Raji (cell line): ENCODE data around the gene ACRBP.

Experiments
- POLR2A ChIP-seq: IDR thresholded peaks from 2 replicates; pipeline ENCODE4 v1.6.1; 2011; ENCODE audit warnings: low read depth, low read length, control low read depth; ENCODE audit not compliant: insufficient read depth

The ACRBP gene

DNA sequence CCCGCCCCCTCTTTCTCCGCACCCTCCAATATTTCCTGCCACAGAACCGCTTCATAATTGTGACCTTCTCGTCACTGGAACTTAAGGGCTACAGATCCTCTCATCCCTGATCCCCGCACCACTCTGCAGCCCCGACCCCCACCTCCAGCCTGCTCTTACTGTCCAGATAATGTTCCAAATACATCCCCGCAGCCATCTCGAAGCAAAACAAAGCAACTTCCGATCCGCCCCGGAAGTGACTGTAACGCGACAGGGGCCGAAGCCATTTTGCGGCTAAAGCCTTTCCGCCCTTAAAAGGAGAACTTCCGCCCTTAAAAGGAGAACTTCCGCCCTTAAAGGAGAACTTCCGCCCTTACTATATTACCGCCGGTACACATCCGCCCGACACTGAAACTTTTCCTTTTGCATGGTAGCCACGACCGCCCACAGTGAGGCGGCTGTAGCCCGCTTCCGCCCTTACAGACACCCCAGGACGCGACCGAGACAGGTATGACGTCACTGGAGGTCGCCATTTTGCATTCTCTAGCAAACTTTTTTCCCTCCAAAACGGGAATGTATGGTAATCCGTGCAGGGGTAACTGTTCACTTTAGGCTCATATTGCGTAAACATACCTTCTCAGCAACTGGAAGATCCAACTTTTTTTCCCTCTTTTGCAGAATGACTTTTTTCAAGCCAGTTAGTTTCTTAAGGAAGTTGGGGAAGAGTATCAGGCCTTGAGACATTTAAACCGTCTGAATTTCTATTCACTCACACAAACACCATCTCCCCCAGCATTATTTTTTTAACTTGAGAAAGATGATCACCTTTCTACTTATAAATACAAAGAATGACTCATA, 15.9 kb upstream of the ACRBP start, which contains the start of gene ING4:
TSS of gene ING4 (minus strand) at position 214 of the 837 bp plus-strand sequence. CDS start at position 196, 18 bp downstream.
- peak; percentile 68 for TF ChIP-seq POLR2A

DNA sequence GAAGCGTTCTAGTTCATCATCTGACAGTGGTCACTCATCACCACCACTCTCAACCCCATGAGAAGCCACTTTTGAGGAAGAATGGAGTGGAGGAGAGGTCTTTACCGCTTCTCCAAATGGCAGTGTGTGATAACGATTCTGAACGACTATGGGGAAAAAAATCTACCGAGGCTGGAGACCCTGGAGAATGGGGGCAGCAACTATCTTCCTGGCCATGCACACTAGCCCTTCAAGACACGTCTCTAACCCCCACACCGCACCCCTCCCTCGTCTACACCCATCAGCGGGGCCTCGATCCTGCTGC, 15.3 kb upstream of the ACRBP start:
- TF ChIP-seq POLR2A = no peak

DNA sequence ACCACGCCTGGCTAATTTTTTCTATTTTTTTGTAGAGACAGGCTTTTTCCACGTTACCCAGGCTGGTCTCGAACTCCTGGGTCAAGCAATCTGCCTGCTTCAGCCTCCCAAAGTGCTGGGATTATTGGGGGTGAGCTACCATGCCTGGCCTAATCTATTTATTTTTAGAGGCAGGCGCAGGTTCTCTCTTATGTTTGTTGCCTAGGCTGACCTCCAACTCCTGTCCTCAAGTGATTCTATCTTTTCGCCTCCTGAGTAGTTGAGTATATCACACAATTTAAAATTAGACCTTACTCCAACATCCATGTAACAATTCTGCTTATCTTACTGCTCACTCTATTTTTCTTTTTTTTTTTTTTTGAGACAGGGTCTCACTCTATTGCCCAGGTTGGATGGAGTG, 6.8 kb upstream of the ACRBP start:
- TF ChIP-seq POLR2A = no peak

DNA sequence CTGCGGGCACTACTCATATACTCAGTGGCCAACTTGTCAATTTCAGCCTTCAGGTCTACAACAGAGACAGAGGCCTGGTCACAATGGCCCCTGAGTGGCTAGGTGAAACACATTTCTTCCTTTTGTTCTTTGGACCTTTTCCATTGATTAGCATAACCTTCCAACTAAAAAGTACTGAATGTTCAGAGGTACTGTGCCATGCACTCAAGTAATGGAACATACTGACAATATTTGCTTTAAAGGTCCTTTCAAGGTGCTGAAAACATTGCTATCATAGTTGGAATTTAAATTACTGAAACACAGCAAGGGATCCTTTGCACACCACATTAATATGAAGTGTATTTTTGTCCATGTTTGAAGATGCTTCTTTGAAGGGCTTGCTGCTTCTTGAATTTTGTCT, 6.1 kb upstream of the ACRBP start:
- no peak for TF ChIP-seq POLR2A

DNA sequence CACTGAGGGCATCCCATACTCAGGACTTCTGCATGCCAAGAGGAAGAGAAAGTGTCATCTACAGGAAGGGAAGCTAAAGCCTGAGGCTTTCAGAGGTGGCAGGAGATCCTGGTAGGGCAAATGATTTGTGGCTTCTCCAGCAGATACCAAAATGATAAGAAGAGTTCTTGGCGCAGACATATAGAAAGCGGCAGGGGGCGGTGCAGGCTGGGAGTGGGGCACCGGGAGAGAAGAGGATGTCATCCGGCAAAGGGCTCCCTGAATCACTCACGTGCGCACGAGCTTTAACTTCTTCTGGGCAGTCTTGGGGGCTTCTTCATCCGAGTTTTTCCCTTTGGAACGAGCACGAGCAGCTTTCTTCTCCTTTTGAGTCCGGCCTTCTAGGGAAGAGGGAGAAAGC, 5.2 kb upstream of the ACRBP start:
- no peak for TF ChIP-seq POLR2A

DNA sequence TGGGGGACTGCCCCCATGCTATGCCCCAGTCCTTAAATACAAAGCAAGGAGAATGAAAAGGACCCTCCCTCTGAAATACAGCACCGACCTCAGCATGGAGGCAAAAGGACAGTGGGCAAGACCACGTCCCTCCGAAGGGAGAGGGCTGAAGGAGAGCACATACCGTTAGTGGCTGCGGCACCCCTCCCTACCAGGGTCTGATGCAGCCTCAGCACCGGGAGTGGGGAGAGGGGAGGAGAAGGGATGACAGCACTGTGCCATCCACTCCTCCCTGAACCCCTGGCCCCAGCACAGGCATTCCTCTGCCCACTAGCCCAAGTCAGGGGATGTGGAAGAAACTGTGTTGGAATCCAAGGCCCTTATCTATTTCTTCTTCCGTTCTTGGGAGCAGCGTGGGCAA, 3.6 kb upstream of the ACRBP start:
- no peak for TF ChIP-seq POLR2A

DNA sequence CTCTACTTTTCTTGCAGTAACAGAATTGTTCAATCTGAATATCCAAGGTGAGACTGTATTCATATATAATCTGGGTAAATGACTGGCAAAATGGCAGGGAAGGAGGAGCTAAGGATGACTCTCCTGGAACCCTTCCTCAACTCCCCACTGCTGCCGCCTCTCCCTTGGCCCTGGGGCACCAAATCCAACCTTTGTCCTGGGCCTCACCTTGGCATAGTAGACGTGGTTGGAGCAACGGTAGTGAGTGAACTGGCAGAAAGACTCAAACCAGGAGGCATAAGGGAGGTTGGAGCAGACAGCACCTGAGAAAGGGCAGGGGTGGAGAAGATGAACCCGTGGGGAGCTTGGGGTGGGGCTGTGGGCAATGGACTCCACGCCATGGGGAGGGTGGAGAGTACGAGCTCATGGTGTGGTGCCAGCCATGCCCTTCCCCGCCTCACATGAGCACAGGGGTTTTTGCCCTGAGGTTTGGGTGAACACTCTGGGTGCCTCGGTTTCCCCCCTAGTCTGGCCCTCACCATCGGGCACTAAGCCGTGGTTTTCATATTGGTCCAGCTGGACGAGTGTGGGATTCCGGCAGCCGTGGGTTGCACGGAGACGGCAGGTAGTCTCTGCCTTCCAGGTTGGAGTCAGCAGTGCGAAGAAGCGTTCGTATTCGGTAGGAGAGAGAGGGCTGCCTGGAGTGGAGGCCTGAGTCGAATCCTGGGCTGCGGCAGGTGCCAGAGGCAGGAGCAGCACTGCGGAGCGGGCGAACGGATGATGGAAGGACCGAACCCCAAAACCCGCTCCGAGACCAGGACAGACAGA, 753 bp downstream of the ACRBP start:
- no peak for TF ChIP-seq POLR2A

DNA sequence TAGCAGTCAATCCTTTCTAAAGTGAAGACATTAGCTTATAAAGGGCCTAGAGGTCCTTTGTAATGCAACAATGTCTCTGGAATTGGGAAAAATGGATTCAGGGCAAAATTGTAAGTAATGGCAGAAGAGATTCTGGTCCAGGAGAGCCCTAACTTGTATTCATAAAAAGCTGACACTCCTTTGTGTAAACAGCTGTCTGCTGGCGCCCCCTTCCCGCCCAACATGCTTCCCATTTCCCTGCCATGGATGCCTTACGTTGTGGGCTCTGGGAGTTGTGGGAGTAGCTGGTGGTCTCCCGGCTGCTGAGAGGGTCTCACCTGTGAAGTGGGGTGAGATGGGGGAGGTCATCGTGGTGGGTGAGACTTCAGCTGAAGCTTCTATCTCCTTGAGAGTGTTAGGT, 2.3 kb downstream of the ACRBP start:
- TF ChIP-seq POLR2A = no peak

DNA sequence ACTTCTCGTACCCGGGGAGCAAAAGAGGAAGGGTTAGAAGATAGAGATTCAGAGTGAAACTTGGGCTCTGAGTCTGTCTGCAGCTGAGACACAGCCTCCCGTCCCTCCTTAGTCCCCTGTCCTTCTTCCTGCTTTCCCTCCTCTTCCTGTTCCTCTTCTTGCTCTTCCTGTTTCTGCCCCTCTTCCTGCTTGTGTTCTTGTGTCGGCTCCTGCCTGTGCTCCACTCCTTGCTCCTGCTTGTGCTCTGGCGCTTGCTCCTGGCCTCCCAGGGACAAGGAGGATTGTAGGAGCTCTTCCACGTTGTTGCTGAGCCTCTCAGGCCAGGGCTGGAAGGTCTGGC, 3.0 kb downstream of the ACRBP start:
- TF ChIP-seq POLR2A = peak; percentile 60

DNA sequence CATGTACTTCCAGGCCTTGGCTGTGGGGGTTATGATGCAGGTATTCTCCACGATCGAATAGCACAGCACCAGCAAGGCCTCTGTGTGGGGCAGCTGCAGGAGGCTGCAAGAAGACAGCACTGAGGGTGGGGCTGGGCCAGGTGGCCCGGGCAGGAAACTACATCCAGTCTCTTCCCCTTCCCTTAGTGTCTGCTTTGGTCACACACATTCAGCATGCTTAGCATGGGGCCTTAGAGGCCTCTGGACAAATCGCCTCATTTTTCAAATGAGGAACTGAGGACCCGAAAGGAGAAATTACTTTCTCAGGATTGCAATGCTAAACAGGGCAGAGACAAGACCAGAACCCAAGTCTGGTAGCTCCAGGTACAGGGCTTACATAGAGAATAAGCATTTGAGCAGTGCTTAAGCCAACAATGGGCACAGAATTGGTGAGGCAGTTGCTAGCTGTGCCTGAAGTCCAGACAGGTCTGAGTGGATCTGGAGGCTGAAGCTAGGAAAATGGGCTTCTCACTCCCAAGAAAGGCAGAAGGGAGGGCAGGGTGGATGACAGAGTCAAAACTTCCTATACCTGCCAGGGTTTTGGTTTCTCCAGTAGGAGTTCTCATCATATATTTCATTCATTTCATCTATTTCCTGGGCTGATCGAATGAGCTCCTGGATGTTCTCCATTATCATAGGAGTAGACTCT, 3.5 kb downstream of the ACRBP start:
- TF ChIP-seq POLR2A = no peak

DNA sequence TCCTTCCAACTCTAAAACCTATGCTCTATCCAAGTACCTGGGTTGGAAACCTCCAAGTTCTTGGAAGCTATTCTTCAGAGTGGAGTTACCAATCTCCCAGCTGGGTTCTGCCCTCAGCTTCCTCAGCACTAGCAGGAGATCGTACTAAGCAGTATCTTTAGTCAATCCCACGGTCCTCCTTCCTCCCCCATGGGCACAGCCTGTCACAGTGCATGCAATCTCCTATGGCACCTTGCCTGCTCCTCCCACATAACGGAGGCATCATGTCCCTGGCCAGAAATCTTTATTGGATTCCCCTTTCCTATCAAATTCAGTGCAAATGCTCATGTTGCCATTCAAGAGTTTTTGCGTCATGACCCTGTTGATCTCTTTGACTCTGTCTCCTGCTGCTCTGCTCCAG, 6.1 kb downstream of the ACRBP start:
- no peak for TF ChIP-seq POLR2A

DNA sequence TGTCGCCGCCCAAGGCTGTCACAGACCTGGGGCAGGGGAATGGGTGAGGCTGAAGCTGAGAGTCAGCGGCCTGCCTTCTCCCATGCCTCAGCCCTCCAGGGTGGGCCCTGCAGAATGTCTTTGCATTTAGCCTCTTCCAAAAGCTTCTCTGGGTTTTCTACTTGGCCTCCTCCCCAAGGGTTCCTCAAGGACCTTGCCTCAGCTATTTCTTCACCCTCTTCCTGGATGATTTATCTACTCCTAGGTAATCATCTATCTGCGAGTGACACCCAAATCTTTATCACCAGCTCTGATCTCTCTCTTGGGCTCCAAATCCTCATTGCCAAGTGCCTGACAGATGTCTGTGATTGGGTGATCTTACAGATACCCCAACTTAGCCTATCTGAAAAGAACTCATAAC, 6.7 kb downstream of the ACRBP start:
- no peak for TF ChIP-seq POLR2A

DNA sequence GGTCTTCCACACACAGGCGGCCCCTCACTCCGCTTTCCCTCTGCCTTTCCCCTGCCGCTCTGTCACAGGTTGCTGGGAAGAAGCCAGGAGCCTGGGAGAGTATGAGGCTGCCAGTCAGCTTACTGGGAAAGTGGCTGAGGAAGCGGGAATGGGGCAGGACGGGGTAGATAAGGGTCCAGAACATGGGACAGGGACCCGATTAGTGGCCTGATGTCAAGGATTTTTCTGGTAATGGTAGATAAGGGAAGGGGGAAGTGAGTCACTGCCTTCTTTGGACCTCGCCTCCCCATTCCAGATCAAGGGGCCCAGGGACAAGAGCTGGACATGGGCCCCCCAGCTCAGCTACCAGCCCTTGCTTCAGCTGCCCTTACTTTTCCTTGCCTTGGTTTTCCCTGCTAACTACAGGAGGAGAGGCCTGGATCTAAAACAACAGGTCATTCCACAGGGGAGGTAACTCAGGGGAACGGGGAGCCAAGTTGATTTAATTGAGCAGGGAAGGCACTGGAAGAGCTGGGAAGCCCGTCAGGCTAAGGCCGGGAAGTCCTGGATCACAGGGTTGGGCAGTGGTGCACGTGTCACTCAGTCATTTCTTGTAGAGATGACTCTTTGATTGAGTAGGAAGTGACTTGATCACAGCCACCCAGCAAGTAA, 8.0 kb downstream of the ACRBP start:
- TF ChIP-seq POLR2A = no peak

DNA sequence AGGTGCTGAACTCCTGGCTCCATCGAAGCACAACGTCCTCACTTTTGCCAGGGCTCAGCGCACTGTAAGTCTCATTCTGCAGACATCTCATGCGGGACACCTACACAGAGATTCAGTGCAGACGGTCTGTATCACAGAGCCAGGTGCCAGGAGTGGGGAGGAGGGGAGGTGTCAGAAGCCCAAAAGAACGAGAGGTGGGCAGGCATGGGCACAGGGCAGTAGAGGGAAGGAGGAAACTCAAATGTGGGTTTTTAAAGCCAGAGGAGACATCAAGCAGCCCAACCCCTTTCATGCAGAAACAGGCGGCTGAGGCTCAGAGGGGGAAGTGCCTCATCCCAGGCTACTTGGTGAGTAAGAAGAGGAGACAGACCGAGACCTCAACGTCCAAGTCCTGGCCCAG, 8.9 kb downstream of the ACRBP start:
- TF ChIP-seq POLR2A = no peak

DNA sequence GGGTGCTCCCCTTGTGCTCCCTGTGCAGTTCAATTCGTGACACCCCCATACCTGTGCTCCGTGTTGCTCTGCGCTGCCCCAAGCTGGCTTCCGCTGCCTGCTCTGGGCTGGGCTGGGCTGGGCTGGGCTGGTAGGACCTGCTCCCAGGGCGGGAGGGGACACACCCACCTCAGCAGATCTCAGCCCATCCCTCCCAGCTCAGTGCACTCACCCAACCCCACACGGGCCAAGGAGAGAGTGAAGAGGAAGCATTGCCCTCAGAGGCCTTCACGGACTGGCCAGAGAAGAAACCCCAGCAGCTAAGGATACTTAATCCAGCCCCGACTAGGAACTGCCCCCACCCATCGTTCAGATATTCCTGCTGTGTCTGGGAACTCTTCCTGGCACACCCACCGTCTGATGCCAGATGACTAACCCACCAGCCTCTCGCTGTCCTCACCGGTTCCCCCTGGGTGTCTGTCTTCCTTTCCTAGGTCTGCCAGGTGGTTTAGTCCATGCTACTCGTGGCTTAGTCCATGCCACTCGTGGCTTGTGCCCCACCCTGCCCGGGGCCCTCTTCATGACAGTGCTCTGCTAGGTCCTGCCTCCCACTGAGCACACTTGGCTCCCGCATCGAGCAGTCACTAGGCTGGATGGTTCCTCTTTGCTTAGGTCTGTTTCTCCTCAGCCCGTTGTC, 11.2 kb downstream of the ACRBP start, which contains the start of gene LPAR5:
TSS of gene LPAR5 (minus strand) at position 104 of the 676 bp plus-strand sequence. CDS start 14,711 bp downstream, outside the sequence.
- peak; percentile 63 for TF ChIP-seq POLR2A
